Esophagus muscularis mucosa (tissue), 4 donors: Measurements from ENCODE around the gene FYCO1. TPM values are rescaled to one million over a fixed set of nuclear protein-coding genes. Genes with fewer than 3 reads are reported as not detected.

Source experiments
- DNase-seq: peaks from one replicate; pipeline ENCODE4 v3.0.0-alpha.2; 2017; ENCODE audit errors: extremely low spot score
- H3K27ac ChIP-seq, 4 donors: fragments of 200-600 bp; sonication (generic); replicated peaks in 1 of 4; 1 replicate in 3 of 4; 2 replicates in 1 of 4; pipeline ENCODE4 v1.5.1; 2016 to 2019; ENCODE audit warnings: mild to moderate bottlenecking in 1 of 4
- H3K27me3 ChIP-seq, 4 donors: fragments of 200-600 bp; sonication (generic); one replicate each; pipeline versions ENCODE4 v1.5.1 to v1.6.0; 2016 to 2019
- H3K36me3 ChIP-seq, 4 donors: fragments of 200-600 bp; sonication (generic); one replicate each; pipeline ENCODE4 v1.5.1; 2016 to 2019
- H3K4me1 ChIP-seq, 4 donors: fragments of 200-600 bp; sonication (generic); one replicate each; pipeline ENCODE4 v1.5.1; 2016 to 2019
- H3K4me3 ChIP-seq, 4 donors: fragments of 200-600 bp; sonication (generic); 1 replicate in 2 of 4; 2 replicates in 2 of 4; pipeline ENCODE4 v1.5.1; 2016 to 2019; ENCODE audit warnings: mild to moderate bottlenecking in 4 of 4, moderate library complexity in 1 of 4
- H3K9me3 ChIP-seq, 4 donors: fragments of 200-600 bp; sonication (generic); 1 replicate in 3 of 4; 2 replicates in 1 of 4; pipeline ENCODE4 v1.5.1; 2016 to 2019
- EP300 ChIP-seq: sonication (generic); formaldehyde crosslinking; IDR thresholded peaks from one replicate; pipeline ENCODE4 v1.6.1; 2017; ENCODE audit warnings: antibody characterized with exemption
- POLR2A ChIP-seq: fragments of 450-650 bp; IDR thresholded peaks from one replicate; pipeline ENCODE4 v1.6.1; 2017; ENCODE audit warnings: antibody characterized with exemption, moderate library complexity, mild to moderate bottlenecking, low read depth
- POLR2AphosphoS5 ChIP-seq, 2 donors: sonication (generic); formaldehyde crosslinking; IDR thresholded peaks; one replicate each; pipeline ENCODE4 v1.6.1; 2017; ENCODE audit warnings: antibody characterized with exemption in 2 of 2
- WGBS: methylation state at CpG from one replicate; pipeline ENCODE4 v1.1.5; 2018; 5-methylcytosine and 5-hydroxymethylcytosine counted together
- intact Hi-C: fragments of 100-400 bp; cut with DNase I; formaldehyde crosslinking; loops from one replicate; pipeline ENCODE4 v1.15.1; 2023
- total RNA-seq, 4 donors: library from RNA; depleted of rRNA; stranded (reverse); fragments of >200 nt; gene quantifications; one replicate each; pipeline versions ENCODE4 v1.1.0 to v1.2.1, GENCODE V29; 2016
- TF ChIP-seq, protein P1 (sequence below), 3 experiments: fragments of 200-600 bp in 2 of 3; fragments of 450-650 bp in 1 of 3; sonication (generic) in 2 of 3; IDR thresholded peaks; one replicate each; pipeline ENCODE4 v1.5.1; 2017 to 2019; ENCODE audit warnings: antibody characterized with exemption in 3 of 3, mild to moderate bottlenecking in 2 of 3, moderate library complexity in 1 of 3

The FYCO1 gene
- total RNA-seq, 4 donors from 2014 or later = 64.1 to 122 (median 93.8) TPM

DNA sequence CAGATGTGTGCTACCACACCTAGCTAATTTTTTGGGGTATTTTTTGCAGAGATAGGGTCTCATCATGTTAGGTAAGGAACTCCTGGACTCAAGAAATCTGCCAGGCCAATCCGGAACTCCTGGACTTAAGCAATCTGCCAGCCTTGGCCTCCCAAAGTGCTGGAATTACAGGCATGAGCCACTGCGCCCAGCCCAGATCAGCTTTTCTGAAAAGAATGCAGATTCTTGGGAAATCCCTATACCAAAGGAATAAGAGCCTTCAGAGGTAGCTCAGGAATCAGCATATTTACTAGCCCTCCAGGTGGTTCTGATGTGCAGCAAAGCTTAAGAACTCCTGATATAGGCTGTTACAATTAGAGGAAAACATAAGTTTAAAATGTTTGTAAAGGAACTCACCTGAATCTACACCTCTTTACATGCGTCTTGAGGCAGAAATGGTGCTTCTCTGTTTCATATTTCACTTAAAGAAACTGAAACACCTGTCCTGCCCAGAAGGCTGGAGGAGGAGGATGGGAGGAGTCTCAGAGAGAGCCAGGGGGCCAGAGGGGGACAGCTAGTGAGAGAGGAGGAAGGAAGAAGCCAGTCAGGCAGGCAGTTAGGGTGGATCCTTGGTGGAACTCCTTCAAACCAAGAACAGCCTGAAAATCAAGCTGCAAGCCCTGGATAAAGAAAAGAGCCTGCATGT is 31.5 kb upstream of the FYCO1 start, which contains the start of gene XCR1:
Gene XCR1 (minus strand): TSS at position 463 of the 685 bp plus-strand sequence. CDS start 5,536 bp downstream, outside the sequence.
- Histone ChIP-seq H3K4me1 (no peaks in the 10 kb centered on the region), H3K4me3 (no peak within 1 kb of the TSS), H3K9me3 (peaks cover 0 to 4% (median 0%) of the 10 kb centered on the region in 4 donors), H3K27ac (no peak within 1 kb of the TSS), H3K36me3 (no peaks in the 10 kb centered on the region), H3K27me3 (no peaks in the 10 kb centered on the region)
- 98% methylated on average over 3 of the region's 3 CpGs for WGBS
- intact Hi-C loops = no loop called here
- TF ChIP-seq POLR2AphosphoS5 (IDR thresholded peaks at IDR 0.05) = no peak
- no peak for TF ChIP-seq POLR2A
- no peak for TF ChIP-seq EP300
- TF ChIP-seq, protein P1, sequence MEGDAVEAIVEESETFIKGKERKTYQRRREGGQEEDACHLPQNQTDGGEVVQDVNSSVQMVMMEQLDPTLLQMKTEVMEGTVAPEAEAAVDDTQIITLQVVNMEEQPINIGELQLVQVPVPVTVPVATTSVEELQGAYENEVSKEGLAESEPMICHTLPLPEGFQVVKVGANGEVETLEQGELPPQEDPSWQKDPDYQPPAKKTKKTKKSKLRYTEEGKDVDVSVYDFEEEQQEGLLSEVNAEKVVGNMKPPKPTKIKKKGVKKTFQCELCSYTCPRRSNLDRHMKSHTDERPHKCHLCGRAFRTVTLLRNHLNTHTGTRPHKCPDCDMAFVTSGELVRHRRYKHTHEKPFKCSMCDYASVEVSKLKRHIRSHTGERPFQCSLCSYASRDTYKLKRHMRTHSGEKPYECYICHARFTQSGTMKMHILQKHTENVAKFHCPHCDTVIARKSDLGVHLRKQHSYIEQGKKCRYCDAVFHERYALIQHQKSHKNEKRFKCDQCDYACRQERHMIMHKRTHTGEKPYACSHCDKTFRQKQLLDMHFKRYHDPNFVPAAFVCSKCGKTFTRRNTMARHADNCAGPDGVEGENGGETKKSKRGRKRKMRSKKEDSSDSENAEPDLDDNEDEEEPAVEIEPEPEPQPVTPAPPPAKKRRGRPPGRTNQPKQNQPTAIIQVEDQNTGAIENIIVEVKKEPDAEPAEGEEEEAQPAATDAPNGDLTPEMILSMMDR (IDR thresholded peaks at IDR 0.05) = no peak
- peak; percentile 24 for DNase-seq

- 67% methylated on average over 1 of the region's 1 CpG for WGBS
- Histone ChIP-seq H3K4me1 (no peaks in the 10 kb centered on the region), H3K27ac (no peak overlapping the region), H3K4me3 (no peak overlapping the region), H3K36me3 (no peaks in the 10 kb centered on the region), H3K9me3 (peaks cover 0 to 4% (median 0%) of the 10 kb centered on the region in 4 donors), H3K27me3 (no peaks in the 10 kb centered on the region)
- intact Hi-C loops = no loop called here
- DNase-seq = peak; percentile 29
- TF ChIP-seq POLR2AphosphoS5 (IDR thresholded peaks at IDR 0.05) (no peak), EP300 (no peak), POLR2A (no peak)
- TF ChIP-seq, protein P1 (IDR thresholded peaks at IDR 0.05) = no peak
Observed at GRCh38 chr3:46025139-46025538, 29.5 kb upstream of the FYCO1 start.

DNA sequence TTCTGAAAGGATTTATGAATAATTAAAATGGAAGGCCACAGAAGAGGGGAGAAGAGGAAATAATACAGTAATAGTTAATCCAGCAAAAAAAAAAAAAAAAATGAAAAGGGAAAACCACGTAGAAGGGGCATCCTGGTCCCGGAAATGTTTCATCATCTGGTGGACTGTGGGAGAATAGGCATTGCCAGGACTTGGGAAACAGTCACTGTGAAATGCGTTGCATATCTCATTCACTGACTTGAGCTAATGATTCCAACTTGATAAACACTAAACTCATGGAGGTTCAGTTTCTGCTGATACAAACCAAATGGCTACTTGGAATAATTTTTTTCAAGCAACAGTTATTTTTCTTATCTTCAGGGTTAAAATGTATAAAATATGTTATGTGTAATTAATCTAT is 28.5 kb upstream of the FYCO1 start:
- Histone ChIP-seq H3K4me1 (no peaks in the 10 kb centered on the region), H3K4me3 (no peak overlapping the region), H3K9me3 (peaks cover 0 to 4% (median 0%) of the 10 kb centered on the region in 4 donors), H3K27me3 (no peaks in the 10 kb centered on the region), H3K36me3 (no peaks in the 10 kb centered on the region), H3K27ac (no peak overlapping the region)
- peak; percentile 19 for DNase-seq
- no peak for TF ChIP-seq POLR2A
- no peak for TF ChIP-seq POLR2AphosphoS5 (IDR thresholded peaks at IDR 0.05)
- TF ChIP-seq EP300 = no peak
- TF ChIP-seq, protein P1 (IDR thresholded peaks at IDR 0.05) = no peak
- WGBS = 50% methylated on average over 3 of the region's 3 CpGs
- intact Hi-C loops = no loop called here

GRCh38 chr3:46022909-46023785 is 27.5 kb upstream of the FYCO1 start:
- Histone ChIP-seq H3K27me3 (no peaks in the 10 kb centered on the region), H3K27ac (no peak overlapping the region), H3K4me1 (no peaks in the 10 kb centered on the region), H3K36me3 (no peaks in the 10 kb centered on the region), H3K9me3 (peaks cover 0 to 4% (median 0%) of the 10 kb centered on the region in 4 donors), H3K4me3 (no peak overlapping the region)
- peak; percentile 74 for DNase-seq
- TF ChIP-seq, protein P1 (IDR thresholded peaks at IDR 0.05) = no peak
- TF ChIP-seq POLR2A = no peak
- WGBS = 89% methylated on average over 34 of the region's 34 CpGs
- intact Hi-C loops = no loop called here
